Neutrophil (primary cell): ENCODE results near the gene NES.

Experiments
- H3K27ac ChIP-seq: fragments of 200-600 bp; sonication (generic); 2 replicates; pipeline ENCODE4 v1.5.1; 2016; ENCODE audit warnings: mild to moderate bottlenecking, moderate library complexity
- H3K27me3 ChIP-seq: fragments of 200-600 bp; sonication (generic); 2 replicates; pipeline ENCODE4 v1.6.0; 2016; ENCODE audit warnings: mild to moderate bottlenecking
- H3K36me3 ChIP-seq: fragments of 200-600 bp; sonication (generic); 2 replicates; pipeline ENCODE4 v1.5.1; 2017
- H3K4me1 ChIP-seq, 2 experiments: fragments of 200-600 bp in 1 of 2; sonication (generic) in 1 of 2; 1 replicate in 1 of 2; 2 replicates in 1 of 2; pipeline versions ENCODE4 v1.5.1 to v1.6.1; 2013 to 2016; ENCODE audit warnings: low read depth in 1 of 2, low read length in 1 of 2, mild to moderate bottlenecking in 1 of 2, moderate library complexity in 1 of 2; ENCODE audit not compliant: control insufficient read depth in 1 of 2, insufficient read depth in 1 of 2
- H3K4me3 ChIP-seq, 2 experiments: fragments of 200-600 bp in 1 of 2; sonication (generic) in 1 of 2; 1 replicate in 1 of 2; 2 replicates in 1 of 2; pipeline ENCODE4 v1.5.1; 2013 to 2016; ENCODE audit warnings: low read depth in 1 of 2, low read length in 1 of 2, mild to moderate bottlenecking in 1 of 2, moderate library complexity in 1 of 2
- H3K9me3 ChIP-seq: fragments of 200-600 bp; sonication (generic); 2 replicates; pipeline ENCODE4 v1.5.1; 2016
- CTCF ChIP-seq: fragments of 200-600 bp; sonication (generic); IDR thresholded peaks from 2 replicates; pipeline ENCODE4 v1.5.1; 2016; ENCODE audit warnings: antibody characterized with exemption

Gene NES

GRCh38 chr1:156709757-156710489 lies 32.7 kb upstream of the NES start:
- TF ChIP-seq CTCF = no peak
- peaks cover 51% of the 10 kb centered on the region for H3K27me3 ChIP-seq
- H3K4me3 ChIP-seq = no peak overlapping the region
- peaks cover 0 to 11% of the 10 kb centered on the region in 2 experiments for H3K4me1 ChIP-seq
- H3K27ac ChIP-seq = no peak overlapping the region
- no peaks in the 10 kb centered on the region for H3K9me3 ChIP-seq
- peaks cover 9% of the 10 kb centered on the region for H3K36me3 ChIP-seq

- no peak overlapping the region for H3K4me3 ChIP-seq
- H3K9me3 ChIP-seq = no peaks in the 10 kb centered on the region
- H3K27me3 ChIP-seq = peaks cover 60% of the 10 kb centered on the region
- H3K27ac ChIP-seq = no peak overlapping the region
- peaks cover 0 to 11% of the 10 kb centered on the region in 2 experiments for H3K4me1 ChIP-seq
- no peak for TF ChIP-seq CTCF
- H3K36me3 ChIP-seq = peaks cover 9% of the 10 kb centered on the region
Observed at GRCh38 chr1:156709031-156709430, 31.8 kb upstream of the NES start.

- TF ChIP-seq CTCF = no peak
Observed at GRCh38 chr1:156708218-156708661, 31.0 kb upstream of the NES start.

GRCh38 chr1:156707417-156708217 lies 30.4 kb upstream of the NES start:
- no peak overlapping the region for H3K27ac ChIP-seq
- H3K36me3 ChIP-seq = peaks cover 7% of the 10 kb centered on the region
- H3K9me3 ChIP-seq = no peaks in the 10 kb centered on the region
- peaks cover 74% of the 10 kb centered on the region for H3K27me3 ChIP-seq
- TF ChIP-seq CTCF = no peak
- H3K4me1 ChIP-seq = peaks cover 0 to 11% of the 10 kb centered on the region in 2 experiments
- no peak overlapping the region for H3K4me3 ChIP-seq

More at GRCh38 chr1:156708218-156708661, 31.0 kb upstream of the NES start:
- H3K27me3 ChIP-seq = peaks cover 68% of the 10 kb centered on the region
- no peak overlapping the region for H3K4me3 ChIP-seq
- H3K4me1 ChIP-seq = peaks cover 0 to 11% of the 10 kb centered on the region in 2 experiments
- H3K9me3 ChIP-seq = no peaks in the 10 kb centered on the region
- H3K36me3 ChIP-seq = peaks cover 9% of the 10 kb centered on the region
- no peak overlapping the region for H3K27ac ChIP-seq

GRCh38 chr1:156706657-156707416 lies 29.6 kb upstream of the NES start:
- peaks cover 82% of the 10 kb centered on the region for H3K27me3 ChIP-seq
- H3K27ac ChIP-seq = no peak overlapping the region
- H3K36me3 ChIP-seq = no peaks in the 10 kb centered on the region
- TF ChIP-seq CTCF = no peak
- no peak overlapping the region for H3K4me3 ChIP-seq
- no peaks in the 10 kb centered on the region for H3K9me3 ChIP-seq
- peaks cover 0 to 11% of the 10 kb centered on the region in 2 experiments for H3K4me1 ChIP-seq
